ENCODE results near the gene PSME3IP1.

GRCh38 chr16:57113664-57114063 lies 72.2 kb downstream of the PSME3IP1 start:
- no peak for TF ChIP-seq CTCF (conservative IDR thresholded peaks at IDR 0.05; ENCODE audit: low read depth, low read length)
- TF ChIP-seq EZH2phosphoT487 (IDR thresholded peaks at IDR 0.05; ENCODE audit: borderline replicate concordance, low read length) = no peak

Data from PC-3 (cell line).